ENCODE results near the gene KLHL22.

GRCh38 chr22:20526305-20526627 lies 30.7 kb upstream of the KLHL22 start:
- TF ChIP-seq EZH2 (IDR thresholded peaks at IDR 0.05; ENCODE audit: borderline replicate concordance, low read length) (no peak), CTCF (conservative IDR thresholded peaks at IDR 0.05 in 1 of 2, IDR thresholded peaks at IDR 0.05 in 1 of 2; ENCODE audit: extremely low read depth in 1 of 2, insufficient read depth in 1 of 2, low read depth in 1 of 2, low read length in 2 of 2) (no peak)

All from mammary epithelial cell (primary cell).